Esophagus squamous epithelium (tissue), 4 donors: ENCODE measurements around the gene SRF.

Source experiments
- CTCF ChIP-seq, 6 experiments: fragments of 450-650 bp in 4 of 6; fragments of 200-600 bp in 2 of 6; sonication (generic) in 2 of 6; IDR thresholded peaks; one replicate each; pipeline ENCODE4 v1.5.1; 2016 to 2019; ENCODE audit warnings: antibody characterized with exemption in 6 of 6, mild to moderate bottlenecking in 4 of 6, moderate library complexity in 4 of 6
- POLR2A ChIP-seq, 4 donors: fragments of 450-650 bp; IDR thresholded peaks; one replicate each; pipeline ENCODE4 v1.6.1; 2017; ENCODE audit warnings: antibody characterized with exemption in 4 of 4, mild to moderate bottlenecking in 4 of 4, moderate library complexity in 3 of 4

DNA sequence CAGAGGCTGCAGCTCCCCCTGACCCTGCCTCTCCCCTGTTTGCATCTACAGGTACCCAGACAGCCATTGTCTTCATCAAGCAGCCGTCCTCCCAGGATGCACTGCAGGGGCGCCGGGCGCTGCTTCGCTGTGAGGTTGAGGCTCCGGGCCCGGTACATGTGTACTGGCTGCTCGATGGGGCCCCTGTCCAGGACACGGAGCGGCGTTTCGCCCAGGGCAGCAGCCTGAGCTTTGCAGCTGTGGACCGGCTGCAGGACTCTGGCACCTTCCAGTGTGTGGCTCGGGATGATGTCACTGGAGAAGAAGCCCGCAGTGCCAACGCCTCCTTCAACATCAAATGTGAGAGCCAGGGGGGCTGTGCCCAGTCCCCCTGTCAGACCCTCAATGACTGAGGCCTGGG lies 42.1 kb upstream of the SRF start:
- TF ChIP-seq CTCF (IDR thresholded peaks at IDR 0.05): no peak
- no peak for TF ChIP-seq POLR2A (IDR thresholded peaks at IDR 0.05)
